ENCODE measurements around the gene PRRT4. TPM values are rescaled to one million over a fixed set of nuclear protein-coding genes. Genes with fewer than 3 reads are reported as not detected.

PRRT4 gene
- total and polyA plus RNA-seq, 2 of the 13 experiments (the other 11 are each of a cell fraction or from before 2014, with no cell fraction given) = not detected

DNA sequence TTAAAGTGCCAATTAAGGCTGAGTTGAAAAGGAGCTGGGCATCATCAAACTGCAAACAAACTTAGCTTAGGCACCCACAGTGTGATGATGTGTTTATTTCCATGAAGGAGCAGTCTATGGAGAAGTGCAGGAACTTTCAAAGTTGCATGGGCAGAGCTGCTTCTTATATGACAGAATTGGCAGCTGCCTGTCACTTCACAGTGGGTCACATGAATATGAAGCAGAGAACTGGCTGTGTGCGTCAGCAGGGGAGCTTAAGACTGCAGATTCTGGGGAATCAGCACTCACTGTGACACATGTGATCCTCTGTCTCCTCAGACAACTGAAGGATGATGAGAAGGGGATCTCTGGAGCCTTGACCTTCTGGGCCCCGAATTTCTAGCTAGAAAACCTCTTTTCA, 54.4 kb downstream of the PRRT4 start (continued):
- TF ChIP-seq, protein P1, sequence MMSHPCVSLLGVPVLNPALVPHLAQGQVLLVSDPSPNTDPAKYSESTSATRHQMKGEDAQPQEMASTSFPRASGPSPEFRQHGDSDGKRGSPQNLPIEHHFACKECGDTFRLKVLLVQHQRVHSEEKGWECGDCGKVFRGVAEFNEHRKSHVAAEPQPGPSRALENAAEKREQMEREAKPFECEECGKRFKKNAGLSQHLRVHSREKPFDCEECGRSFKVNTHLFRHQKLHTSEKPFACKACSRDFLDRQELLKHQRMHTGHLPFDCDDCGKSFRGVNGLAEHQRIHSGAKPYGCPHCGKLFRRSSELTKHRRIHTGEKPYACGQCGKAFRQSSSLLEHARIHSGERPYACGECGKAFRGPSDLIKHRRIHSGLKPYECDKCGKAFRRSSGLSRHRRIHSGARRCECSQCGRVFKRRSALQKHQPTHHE (CRISPR knock-in tag; IDR thresholded peaks at IDR 0.05; ENCODE audit: borderline replicate concordance) = no peak
- TF ChIP-seq HNRNPH1 (optimal IDR thresholded peaks at IDR 0.05; ENCODE audit: low read depth, low read length) (no peak), MLX (CRISPR knock-in tag; IDR thresholded peaks at IDR 0.05) (no peak)

- WGBS (ENCODE audit: low lambda C conversion rate) = 100% methylated on average over 1 of the region's 1 CpG
- CTCF ChIA-PET (ENCODE audit: low intra/inter-chr PET ratio, low total read pairs) = no interaction called here
- no peak for DNase-seq (ENCODE audit: low spot score)
- Histone ChIP-seq H3K27ac (ENCODE audit: extremely low read length, insufficient read depth, low read length) (no peak overlapping the region), H3K4me3 (replicated peaks in 1 of 3; ENCODE audit: insufficient read depth in 1 of 3, low read depth in 2 of 3, low read length in 3 of 3) (no peak overlapping the region), H3K9ac (ENCODE audit: insufficient read depth, low read depth, low read length) (no peak overlapping the region), H3K4me2 (ENCODE audit: low read depth, low read length) (no peak overlapping the region), H3K79me2 (ENCODE audit: insufficient read depth, low read length) (no peaks in the 10 kb centered on the region), H3K36me3 (replicated peaks in 1 of 2; ENCODE audit: control insufficient read depth in 1 of 2, insufficient read depth in 2 of 2, low read length in 2 of 2) (peaks cover 9 to 26% of the 10 kb centered on the region in 2 experiments; a peak in 3 of 5 replicates), H3K4me1 (ENCODE audit: insufficient read depth, low read length) (peaks cover 26% of the 10 kb centered on the region), H2AFZ (ENCODE audit: low read length) (no peak overlapping the region), H4K20me1 (ENCODE audit: insufficient read depth, low read length) (no peaks in the 10 kb centered on the region), H3K9me3 (ENCODE audit: low read length) (no peaks in the 10 kb centered on the region), H3K27me3 (ENCODE audit: control insufficient read depth in 1 of 2, insufficient read depth in 2 of 2, low read length in 2 of 2) (no peaks in the 10 kb centered on the region)
- POLR2A ChIA-PET = no interaction called here
- no peak for ATAC-seq
- intact Hi-C loops (cut with micrococcal nuclease; ENCODE audit: unreplicated experiment) (no loop called here), in situ Hi-C loops (cut with HindIII; ENCODE audit: extremely low pct_ligation_motif_present, low pct_unique_long_range_greater_than_20kb) (no loop called here)
- no TSS peak for BruUV-seq (replicated peaks)
- no peak for FAIRE-seq
- TF ChIP-seq HMG20A (CRISPR knock-in tag; IDR thresholded peaks at IDR 0.05; ENCODE audit: borderline replicate concordance) (no peak), TCF7 (IDR thresholded peaks at IDR 0.05; ENCODE audit: low read depth) (no peak), GLMP (CRISPR knock-in tag; IDR thresholded peaks at IDR 0.05; ENCODE audit: borderline replicate concordance) (no peak), AHR (CRISPR knock-in tag; IDR thresholded peaks at IDR 0.05) (no peak), EP300 (IDR thresholded peaks at IDR 0.05; ENCODE audit: low read depth in 2 of 2, low read length in 2 of 2) (no peak), EP300 (CRISPR knock-in tag; IDR thresholded peaks at IDR 0.05; ENCODE audit: borderline replicate concordance) (no peak), SUZ12 (IDR thresholded peaks at IDR 0.05; ENCODE audit: low read depth, low read length) (no peak), ZSCAN22 (CRISPR knock-in tag; IDR thresholded peaks at IDR 0.05) (no peak), ZNF276 (CRISPR knock-in tag; IDR thresholded peaks at IDR 0.05; ENCODE audit: low read depth) (no peak), ZNF232 (CRISPR knock-in tag; IDR thresholded peaks at IDR 0.05; ENCODE audit: borderline replicate concordance) (no peak), ZNF782 (CRISPR knock-in tag; IDR thresholded peaks at IDR 0.05; ENCODE audit: borderline replicate concordance) (no peak), ZNF543 (CRISPR knock-in tag; IDR thresholded peaks at IDR 0.05) (no peak), DMAP1 (CRISPR knock-in tag; IDR thresholded peaks at IDR 0.05) (no peak)
- TF ChIP-seq, protein P2, sequence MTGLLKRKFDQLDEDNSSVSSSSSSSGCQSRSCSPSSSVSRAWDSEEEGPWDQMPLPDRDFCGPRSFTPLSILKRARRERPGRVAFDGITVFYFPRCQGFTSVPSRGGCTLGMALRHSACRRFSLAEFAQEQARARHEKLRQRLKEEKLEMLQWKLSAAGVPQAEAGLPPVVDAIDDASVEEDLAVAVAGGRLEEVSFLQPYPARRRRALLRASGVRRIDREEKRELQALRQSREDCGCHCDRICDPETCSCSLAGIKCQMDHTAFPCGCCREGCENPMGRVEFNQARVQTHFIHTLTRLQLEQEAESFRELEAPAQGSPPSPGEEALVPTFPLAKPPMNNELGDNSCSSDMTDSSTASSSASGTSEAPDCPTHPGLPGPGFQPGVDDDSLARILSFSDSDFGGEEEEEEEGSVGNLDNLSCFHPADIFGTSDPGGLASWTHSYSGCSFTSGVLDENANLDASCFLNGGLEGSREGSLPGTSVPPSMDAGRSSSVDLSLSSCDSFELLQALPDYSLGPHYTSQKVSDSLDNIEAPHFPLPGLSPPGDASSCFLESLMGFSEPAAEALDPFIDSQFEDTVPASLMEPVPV (CRISPR knock-in tag; IDR thresholded peaks at IDR 0.05) = no peak
- TF ChIP-seq, protein P3, sequence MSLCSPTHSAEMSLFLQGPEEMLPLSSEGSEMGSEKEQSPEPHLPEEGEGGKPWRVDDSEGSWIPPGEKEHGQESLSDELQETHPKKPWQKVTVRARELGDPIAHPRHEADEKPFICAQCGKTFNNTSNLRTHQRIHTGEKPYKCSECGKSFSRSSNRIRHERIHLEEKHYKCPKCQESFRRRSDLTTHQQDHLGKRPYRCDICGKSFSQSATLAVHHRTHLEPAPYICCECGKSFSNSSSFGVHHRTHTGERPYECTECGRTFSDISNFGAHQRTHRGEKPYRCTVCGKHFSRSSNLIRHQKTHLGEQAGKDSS (CRISPR knock-in tag; IDR thresholded peaks at IDR 0.05; ENCODE audit: borderline replicate concordance, low read depth) = no peak
These were observed 57.3 kb downstream of the PRRT4 start for GRCh38 chr7:128304212-128304611.

Measured in HepG2 (cell line).